Activated T-cell treated with anti-CD3 and anti-CD28 coated beads for 48 hours (primary cell): Measurements from ENCODE around the gene PTCD2.

Experiments
- DNase-seq: peaks from one replicate; pipeline ENCODE4 v3.0.0-alpha.2; 2020; ENCODE audit warnings: low read depth

PTCD2 gene, protein sequence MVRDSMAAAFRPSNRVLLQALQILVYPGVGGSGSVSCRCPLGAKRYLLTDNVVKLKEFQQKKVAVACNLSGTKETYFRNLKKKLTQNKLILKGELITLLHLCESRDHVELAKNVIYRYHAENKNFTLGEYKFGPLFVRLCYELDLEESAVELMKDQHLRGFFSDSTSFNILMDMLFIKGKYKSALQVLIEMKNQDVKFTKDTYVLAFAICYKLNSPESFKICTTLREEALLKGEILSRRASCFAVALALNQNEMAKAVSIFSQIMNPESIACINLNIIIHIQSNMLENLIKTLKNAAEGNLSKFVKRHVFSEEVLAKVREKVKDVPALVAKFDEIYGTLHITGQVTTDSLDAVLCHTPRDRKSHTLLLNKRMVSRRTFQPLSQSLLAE

DNA sequence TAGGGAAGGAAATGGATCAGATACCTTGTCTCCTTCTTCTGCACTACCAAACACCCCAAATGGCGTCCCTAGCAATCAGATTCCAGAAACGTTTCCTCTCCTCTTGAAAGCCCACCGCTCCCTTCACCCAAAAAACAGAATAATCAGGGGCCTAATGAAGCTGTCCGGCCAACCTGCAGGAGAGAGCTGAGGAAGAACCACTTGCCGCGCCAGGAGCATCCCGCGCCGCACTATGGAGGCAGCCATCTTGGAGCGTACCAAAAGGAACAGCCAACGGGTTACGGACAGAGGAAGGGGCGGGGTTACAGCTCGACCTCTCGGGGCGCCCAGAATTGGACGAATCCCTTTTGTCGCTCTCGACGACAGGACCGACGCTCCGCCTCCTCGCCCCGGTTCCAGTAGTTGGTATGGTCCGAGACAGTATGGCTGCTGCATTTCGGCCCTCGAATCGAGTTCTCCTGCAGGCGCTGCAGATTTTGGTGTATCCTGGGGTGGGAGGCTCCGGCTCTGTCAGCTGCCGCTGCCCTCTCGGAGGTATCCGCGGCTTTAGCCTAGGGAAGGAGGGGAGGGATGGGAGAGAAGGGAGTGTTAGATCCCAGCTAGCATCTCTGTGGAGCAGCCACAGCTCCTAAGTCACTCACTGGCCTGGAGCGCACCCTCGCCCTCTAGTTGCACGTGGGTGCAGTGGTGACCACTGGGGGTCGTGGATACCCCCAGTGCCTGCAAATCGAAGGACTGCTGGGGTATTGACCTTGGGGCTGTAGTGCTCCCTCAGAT is at the start of gene PTCD2, which contains the start of gene MRPS27:
Gene PTCD2 (plus strand): TSS at position 398 of the 777 bp plus-strand sequence. CDS start 10 bp downstream, at position 408.
Gene MRPS27 (minus strand): TSS at position 265 of the 777 bp plus-strand sequence. CDS start 19 bp downstream, at position 246.
- peak; percentile 88 for DNase-seq

DNA sequence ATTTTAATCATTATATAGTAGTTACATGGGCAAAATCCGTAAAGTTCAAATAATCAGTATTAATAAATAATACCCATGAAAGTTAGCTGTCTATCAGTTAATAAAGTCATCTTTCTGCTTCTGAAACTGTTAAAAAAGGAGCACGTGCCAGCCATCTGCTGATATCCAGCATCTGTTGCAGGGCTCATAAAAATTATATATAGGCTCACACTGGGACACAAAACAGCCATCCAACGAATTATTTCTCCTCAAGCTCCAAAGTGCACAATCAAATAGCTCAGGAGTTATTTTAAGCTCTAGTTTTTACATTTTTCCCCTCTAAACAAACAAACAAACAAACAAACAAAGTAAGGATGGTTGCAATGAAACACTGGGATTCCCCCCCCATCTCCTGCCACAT is 48.5 kb upstream of the PTCD2 start:
- no peak for DNase-seq

DNA sequence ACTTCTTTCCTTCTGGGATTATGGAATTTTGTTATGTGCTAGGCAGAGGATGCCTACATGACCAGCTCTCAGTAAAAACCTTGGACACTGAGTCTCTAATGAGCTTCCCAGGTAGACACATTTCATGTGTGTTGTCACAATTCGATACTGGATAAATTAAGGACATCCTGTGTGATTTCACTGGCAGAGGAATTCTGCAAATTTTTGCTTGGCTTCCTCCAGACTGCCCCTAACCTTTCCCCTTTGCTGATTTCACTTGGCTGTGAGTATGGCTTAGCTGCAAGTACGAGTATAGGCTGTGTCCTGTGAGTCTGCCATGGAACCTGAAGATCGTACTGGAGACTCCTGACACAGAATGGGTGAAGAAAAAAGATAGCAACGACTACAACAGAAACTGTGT is 47.8 kb upstream of the PTCD2 start:
- DNase-seq = no peak

DNA sequence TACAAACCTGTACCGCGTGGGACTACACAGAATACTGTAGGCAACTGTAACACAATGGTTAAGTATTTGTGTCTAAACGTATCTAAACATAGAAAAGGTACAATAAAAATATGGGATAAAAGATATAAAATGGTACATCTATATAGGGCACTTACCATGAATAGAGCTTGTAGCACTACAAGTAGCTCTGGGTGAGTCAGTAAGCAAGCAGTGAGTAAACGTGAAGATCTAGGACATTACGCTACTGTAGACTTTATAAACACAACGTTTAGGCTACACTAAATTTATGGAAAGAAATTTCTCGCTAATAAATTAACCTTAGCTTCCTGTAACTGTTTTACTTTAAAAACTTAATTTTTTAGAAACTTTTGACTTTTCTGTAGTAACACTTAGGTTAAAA is 46.6 kb upstream of the PTCD2 start:
- DNase-seq = no peak

DNA sequence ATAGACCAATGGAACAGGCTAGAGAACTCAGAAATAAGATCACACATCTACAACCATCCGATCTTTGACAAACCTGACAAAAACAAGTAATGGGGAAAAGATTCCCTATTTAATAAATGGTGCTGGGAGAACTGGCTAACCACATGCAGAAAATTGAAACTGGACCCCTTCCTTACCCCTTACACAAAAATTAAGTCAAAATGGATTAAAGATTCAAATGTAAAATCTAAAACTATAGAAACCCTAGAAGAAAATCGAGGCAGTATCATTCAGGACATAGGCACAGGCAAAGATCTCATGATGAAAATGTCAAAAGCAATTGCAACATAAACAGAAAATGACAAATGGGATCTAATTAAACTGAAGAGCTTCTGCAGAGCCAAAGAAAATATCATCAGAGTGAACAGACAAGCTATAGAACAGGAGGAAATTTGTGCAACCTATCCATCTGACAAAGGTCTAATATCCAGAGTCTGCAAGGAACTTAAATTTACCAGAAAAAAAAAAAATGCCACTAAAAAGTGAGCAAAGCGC is 43.9 kb upstream of the PTCD2 start:
- DNase-seq = no peak

DNA sequence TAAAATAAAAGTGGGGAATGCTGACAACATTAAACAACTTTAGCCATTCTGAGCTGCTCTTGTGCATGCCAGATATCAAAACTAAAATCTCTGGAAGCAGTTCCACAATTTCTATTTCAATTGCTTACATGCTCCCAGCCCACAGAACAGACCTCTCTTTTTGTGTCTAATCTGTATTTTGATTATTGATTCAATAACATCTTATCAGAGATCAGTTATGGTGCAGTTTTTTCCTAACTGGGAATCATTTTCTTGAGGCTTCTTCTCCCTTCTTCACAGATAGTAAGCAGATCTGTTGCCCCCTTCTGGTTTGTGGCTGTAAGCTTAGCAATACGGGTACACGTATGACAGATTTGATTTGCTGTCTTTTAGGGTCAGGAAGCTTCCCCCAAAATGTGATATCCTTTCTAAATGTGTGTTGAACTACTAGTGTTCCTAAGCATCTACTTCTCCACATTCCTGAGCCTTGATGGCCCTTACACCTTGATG is 39.5 kb upstream of the PTCD2 start:
- no peak for DNase-seq

DNA sequence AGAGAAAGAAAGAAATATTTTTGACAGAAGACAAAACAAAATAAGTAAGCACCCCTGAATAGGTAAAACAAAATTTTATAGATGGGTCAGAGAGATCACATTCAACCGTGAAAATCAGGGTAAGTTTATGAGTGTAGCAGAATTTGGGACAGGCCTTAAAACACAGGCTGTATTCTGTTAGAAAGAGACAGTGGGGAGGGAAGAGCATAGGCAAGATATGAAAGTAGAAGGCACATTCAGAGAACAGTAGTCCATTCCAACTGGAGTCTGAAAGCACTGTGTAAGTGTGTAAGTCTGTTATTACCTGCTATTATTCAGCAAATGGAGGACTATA is 38.8 kb upstream of the PTCD2 start:
- DNase-seq = no peak

DNA sequence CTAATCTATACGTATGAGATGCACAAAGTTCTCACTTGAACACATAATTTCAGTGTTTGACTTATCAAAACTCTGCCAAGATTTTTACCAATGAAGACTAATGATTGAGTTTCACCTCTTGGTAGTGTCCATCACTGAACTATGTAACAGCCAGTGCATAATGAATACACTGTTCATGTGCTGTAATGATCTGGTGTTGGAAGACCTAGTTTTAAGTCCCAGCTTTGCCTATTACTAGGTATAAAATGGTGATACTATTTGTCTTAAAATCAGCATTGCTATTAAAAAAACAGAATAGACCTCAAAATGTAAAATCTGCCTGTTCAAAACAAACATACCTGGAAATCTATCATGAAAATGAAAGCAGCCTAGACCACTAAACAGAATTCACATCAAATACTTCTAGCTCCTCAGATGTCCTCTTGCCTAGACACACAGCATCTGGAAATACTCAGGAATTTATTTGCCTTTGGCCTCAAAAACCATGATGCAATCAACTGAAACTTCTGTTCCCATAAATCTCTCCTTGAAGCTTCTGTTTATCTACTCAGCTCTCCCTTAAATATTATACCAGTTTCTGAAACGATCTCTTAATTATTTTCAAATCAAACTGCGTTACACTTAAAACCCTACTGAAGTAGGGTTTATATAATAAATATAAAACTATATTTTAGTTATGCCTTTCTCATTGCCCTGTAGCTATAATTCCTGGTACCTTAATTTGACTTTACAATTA is 38.2 kb upstream of the PTCD2 start:
- no peak for DNase-seq

DNA sequence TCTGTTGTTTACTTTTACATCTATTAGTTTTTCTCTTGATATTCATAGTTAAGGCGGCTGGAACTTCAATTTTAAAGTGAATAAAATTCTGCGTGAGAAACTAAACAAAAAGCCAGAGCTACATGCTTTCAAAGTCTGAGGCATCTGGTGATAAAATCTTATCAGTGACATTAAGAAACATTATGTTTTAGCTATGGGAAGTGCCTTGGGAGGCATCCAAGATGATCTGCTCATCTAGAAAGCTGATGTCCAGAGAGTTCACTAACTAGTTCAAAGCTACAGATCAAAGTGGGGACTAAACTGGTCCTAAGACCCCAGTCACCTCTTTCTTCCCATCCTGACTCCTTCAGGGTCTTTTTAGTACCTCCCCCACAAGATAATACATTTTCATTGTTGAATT is 37.3 kb upstream of the PTCD2 start:
- no peak for DNase-seq

DNA sequence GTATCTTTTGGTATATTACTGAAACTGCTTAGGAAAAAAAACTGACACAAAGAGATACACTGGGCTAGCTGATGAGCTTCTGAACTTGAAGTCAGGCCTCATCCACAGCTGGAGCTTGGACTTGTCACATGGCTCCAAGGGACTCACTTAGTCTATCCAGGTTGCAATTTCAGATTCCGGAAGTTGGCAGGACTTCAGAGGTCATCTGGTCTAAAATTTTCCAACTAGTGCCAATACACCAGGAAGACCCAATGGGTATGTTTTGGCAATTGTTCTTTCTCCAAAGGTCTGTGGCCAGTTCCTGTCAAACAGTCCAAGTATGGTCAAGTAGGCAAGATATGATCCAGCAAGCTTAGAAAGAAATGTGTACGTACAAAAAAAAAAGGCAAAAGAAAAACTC is 36.8 kb upstream of the PTCD2 start:
- DNase-seq = no peak

DNA sequence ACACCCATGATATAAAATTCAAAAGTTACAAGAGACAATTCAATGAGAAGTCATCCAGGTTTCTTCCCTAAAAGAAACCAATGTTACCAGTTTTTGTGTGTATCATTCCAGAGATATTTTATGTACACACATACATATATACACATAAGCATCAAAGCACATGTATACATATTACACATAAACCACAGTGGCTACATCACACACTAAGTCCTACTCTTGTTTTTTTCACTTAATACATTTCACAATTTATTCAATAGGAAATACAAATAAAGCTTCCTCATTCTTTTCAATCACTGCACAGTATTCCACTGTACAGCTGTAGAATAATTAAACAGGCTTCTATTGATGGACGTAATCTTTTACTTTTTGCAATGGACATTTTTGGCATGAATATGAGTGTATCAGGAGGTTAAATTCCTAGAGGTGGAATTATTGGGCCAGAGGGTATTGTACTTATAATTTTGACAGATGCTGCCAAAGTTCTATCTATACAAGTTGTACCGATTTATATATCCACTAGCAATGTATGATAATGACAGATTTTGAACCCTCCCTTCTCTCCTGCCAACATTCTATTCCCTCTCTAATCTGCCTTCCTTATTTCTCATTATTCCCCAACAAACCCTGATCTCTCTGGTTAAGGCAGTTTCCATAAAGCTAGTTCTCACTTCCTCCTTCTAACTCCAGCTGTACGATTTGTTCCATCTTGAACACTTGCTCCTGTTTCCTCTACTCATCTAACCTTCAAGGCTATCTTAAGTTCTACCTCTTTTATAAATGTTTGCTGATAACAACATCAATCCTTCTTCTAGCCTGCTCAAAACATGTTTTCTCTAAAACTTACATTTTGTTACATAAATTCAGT is 35.4 kb upstream of the PTCD2 start:
- DNase-seq = no peak

DNA sequence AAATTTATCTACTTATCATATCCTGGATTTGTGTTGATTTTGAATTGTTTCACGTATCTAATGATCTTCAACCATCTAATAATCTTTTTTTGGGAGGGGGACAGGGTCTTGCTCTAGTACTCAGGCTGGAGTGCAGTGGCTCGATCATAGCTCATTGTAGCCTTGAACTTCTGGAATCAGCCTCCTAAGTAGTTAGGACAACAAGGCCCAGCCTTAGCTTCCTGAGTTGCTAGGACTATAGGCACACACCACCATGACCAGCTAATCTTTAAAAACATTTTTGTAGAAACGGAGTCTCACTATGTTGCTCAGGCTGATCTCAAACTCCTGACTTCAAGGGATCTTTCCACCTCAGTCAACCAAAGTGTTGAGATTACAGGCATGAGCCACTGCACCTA is 34.8 kb upstream of the PTCD2 start:
- DNase-seq = no peak

DNA sequence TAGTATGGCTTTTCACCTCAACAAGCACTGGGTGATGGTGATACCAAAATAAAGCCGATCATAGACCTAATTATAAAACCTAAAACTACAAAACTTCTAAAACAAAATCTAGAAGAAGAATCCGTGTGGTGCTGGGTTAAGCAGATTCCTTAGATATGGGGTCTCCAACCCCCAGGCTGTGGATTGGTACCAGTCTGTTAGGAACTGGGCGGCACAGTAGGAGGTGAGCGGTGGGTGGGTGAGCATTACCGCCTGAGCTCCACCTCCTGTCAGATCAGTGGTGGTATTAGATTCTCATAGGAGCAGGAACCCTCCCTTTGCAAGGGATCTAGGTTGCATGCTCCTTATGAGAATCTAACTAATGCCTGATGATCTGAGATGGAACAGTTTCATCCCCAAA is 33.4 kb upstream of the PTCD2 start:
- no peak for DNase-seq

DNA sequence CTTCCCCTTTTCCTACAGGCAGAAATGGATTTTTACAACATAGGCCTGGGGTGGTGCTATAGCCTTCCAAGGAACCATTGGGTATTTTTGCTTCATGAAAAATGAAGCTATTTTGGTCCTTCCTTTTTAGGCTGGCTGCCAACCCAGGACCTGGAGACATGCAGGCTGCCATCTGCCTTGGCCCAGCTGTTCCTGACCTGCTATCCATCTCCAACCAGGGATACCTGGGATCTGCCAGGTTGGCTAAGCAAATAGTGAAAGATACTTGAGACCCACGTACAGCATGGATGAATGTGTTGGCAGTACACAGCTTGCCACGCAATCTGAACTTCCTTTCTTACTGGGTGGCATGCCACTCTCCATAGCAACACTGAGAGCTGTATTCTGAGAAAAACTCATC is 31.2 kb upstream of the PTCD2 start:
- DNase-seq = no peak

DNA sequence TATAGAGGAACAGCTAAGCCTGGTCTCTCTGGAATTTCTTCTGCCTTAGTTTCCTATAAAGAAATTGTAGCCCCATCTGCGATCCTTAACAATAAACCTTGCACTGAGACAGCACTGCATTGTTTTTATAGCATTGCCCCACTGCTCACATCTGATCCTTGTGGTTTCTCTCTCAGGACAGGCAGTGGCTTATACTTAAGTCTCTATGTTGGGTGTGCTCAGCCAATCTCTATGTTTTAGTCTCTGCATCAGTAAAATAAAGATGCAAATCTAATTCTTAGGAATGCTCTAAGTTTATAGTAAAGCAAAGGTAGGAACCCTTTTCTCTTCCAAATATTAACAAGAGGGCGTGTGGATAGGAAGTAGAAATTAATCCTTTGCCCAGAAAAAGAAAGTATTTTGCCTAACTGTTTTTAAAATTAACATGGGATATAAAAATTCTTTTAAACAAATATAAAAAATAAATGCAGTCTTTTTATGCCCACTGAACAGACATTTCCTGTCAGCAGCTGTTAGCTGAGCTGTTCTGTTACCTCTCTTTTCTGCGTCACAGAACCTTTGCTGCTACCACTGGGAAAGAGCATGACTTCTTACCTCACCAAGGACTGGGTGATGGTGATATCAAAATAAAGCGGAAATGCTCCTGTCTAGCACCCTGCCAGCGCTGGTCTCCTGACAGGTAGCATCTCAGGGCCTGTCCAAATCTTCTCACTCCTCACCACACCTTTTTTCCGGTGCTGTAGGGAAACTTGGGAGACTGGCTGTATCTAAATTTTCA is 29.6 kb upstream of the PTCD2 start:
- no peak for DNase-seq

DNA sequence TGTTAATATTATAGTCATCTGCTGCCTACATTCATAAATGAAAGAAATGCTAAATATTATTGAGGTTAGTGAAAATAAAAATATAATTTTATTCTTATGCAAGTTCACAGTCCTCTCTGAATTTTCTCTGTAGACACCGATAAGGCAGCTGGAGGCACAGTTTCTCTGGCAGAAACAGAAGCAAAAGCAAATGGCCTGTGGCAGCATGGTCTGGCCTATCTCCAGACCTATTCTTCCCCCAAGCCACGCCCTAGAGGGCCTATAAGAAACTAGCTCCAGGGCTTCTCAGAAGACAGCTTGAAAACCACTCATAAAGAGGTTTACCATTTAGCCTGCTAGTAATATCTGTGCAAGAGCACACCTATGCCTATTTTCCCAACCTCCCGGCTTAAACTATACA is 28.6 kb upstream of the PTCD2 start:
- no peak for DNase-seq

DNA sequence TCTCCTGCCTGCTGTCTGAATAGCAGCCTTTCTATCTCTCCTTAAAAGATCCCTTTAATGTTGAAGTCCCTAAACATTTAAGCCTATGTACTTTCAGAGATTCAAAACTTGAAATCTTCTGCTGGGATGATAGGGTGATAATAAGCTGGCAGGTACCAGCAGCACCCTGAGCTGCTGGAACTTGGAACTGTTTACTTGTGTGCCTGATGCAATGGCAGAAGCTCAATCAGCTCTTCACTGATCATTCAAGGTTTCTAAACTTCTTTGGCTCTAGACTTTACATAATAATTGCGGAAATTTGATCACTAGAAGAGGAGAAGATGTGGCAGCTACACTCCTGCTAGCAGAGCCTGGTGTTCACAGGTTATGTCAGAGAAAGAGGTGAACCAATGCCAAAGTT is 27.8 kb upstream of the PTCD2 start:
- DNase-seq = no peak

DNA sequence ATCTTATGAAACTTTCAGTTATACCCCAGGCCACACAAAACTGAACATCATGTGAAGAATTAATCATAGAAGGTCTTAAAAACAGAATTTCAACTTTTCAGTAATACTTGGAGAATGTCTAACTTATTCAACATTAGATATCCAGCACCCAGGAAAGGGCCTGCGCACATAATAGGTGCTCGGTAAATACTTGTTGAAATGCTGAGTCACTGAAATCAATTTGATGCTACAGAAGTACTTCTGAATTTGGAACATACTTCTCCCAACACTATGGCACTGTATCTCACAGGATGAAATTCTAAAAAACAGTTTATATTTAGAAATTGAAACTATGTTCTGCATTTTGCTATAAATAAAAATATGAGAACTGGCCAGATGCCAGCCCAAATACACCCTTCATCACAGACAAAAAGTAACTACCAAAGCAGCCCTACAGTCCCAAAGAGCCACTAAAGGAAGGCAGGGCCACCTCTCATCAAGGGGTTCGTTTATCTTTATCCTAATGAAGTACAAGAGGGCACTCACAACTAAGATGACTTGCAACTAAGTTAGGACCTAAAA is 26.6 kb upstream of the PTCD2 start:
- DNase-seq = no peak

DNA sequence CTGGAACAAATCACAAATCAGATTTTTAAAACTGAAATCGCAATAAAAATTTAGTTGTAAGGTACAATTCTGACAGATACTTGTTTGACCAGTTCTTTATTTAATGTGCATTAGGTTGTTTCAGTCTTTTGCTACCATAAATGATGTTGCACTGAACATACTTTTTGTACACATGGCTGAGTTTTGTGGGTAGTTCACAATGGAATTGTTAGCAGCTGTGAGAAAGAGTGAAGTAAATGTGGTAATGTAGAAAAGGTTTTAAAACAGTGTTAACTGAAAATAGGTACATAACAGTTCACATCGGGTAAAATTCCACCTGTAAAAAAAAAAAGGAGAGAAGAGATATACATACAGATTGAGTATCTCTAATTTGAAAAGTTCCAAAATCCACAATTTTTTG is 25.7 kb upstream of the PTCD2 start:
- no peak for DNase-seq

DNA sequence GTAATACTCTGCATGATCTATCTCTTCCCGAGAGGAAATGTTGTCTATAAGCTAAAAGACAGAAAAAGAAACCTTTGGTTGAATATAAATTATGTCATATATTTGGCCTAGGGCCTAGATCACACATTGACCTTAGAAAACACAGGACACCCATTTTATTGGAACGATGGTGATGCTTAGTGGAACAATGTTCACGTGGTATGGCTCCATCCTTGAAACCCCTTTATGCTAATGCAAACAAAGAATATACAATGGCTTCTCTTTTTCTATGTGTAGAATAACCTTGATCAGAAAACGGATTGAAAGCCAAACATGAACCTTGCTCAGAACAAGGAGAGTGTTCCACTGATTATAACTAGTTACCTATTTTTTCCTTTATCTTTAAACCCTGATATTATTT is 24.6 kb upstream of the PTCD2 start:
- DNase-seq = no peak
